Fibroblast of lung (primary cell): ENCODE measurements around the gene MICAL3. TPM values are rescaled to one million over a fixed set of nuclear protein-coding genes. Genes with fewer than 3 reads are reported as not detected.

Experiments
- DNase-seq, 2 donors: peaks; one replicate each; pipeline versions ENCODE4 v3.0.0 to v3.0.0-alpha.2; 2010; ENCODE audit warnings: low read depth in 2 of 2
- H2AFZ ChIP-seq: 2 replicates; pipeline ENCODE4 v1.5.1; 2012; ENCODE audit warnings: low read length, control low read depth, inconsistent platforms
- H3K27ac ChIP-seq: 2 replicates; pipeline ENCODE4 v1.5.1; 2011; ENCODE audit warnings: low read length, control low read depth; ENCODE audit not compliant: insufficient read depth
- H3K27me3 ChIP-seq: 2 replicates; pipeline ENCODE4 v1.5.1; 2011; ENCODE audit warnings: mild to moderate bottlenecking, low read length; ENCODE audit not compliant: control insufficient read depth, insufficient read depth
- H3K36me3 ChIP-seq: 2 replicates; pipeline ENCODE4 v1.5.1; 2011; ENCODE audit warnings: low read length; ENCODE audit not compliant: control insufficient read depth, insufficient read depth
- H3K4me1 ChIP-seq: 2 replicates; pipeline ENCODE4 v1.5.1; 2011; ENCODE audit warnings: low read length; ENCODE audit not compliant: control insufficient read depth, insufficient read depth; ENCODE audit errors: extremely low read depth
- H3K4me2 ChIP-seq: 2 replicates; pipeline ENCODE4 v1.5.1; 2011; ENCODE audit warnings: low read length, control low read depth; ENCODE audit not compliant: insufficient read depth; ENCODE audit errors: extremely low read depth
- H3K4me3 ChIP-seq, 4 experiments: fragments of 200-600 bp in 1 of 4; sonication (generic) in 1 of 4; replicated peaks in 1 of 4; 2 replicates each; pipeline ENCODE4 v1.5.1; 2011 to 2016; ENCODE audit warnings: low read length in 4 of 4, low read depth in 3 of 4, mild to moderate bottlenecking in 3 of 4, control low read depth in 2 of 4, inconsistent platforms in 1 of 4, mixed read lengths in 1 of 4; ENCODE audit not compliant: insufficient read depth in 1 of 4; ENCODE audit errors: control extremely low read depth in 1 of 4
- H3K79me2 ChIP-seq: 2 replicates; pipeline ENCODE4 v1.5.1; 2012; ENCODE audit warnings: mild to moderate bottlenecking, low read length, inconsistent platforms; ENCODE audit not compliant: control insufficient read depth, insufficient read depth
- H3K9ac ChIP-seq: 2 replicates; pipeline ENCODE4 v1.5.1; 2011; ENCODE audit warnings: mild to moderate bottlenecking, low read length, control low read depth; ENCODE audit not compliant: insufficient read depth
- H3K9me3 ChIP-seq: 2 replicates; pipeline ENCODE4 v1.5.1; 2012; ENCODE audit warnings: low read depth, low read length; ENCODE audit not compliant: control insufficient read depth, insufficient read depth
- H4K20me1 ChIP-seq: 2 replicates; pipeline ENCODE4 v1.5.1; 2011; ENCODE audit warnings: low read length; ENCODE audit not compliant: control insufficient read depth, insufficient read depth; ENCODE audit errors: extremely low read depth
- EZH2 ChIP-seq: IDR thresholded peaks from 2 replicates; pipeline ENCODE4 v1.5.1; 2012; ENCODE audit warnings: low read length, control low read depth, mild to moderate bottlenecking; ENCODE audit errors: missing control alignments
- polyA plus RNA-seq, 2 donors: library from polyadenylated mRNA; depleted of rRNA in 1 of 2; stranded (reverse) in 1 of 2; unstranded in 1 of 2; fragments of >200 nt; gene quantifications; 2 replicates each; pipeline ENCODE4 v1.2.1, GENCODE V29; 2011 to 2012; ENCODE audit warnings: missing spikeins in 1 of 2
- total RNA-seq: library from RNA; depleted of rRNA; stranded (reverse); fragments of >200 nt; gene quantifications from 2 replicates; pipeline ENCODE4 v1.2.1, GENCODE V29; 2014
- TF ChIP-seq, protein P1 (sequence below), 2 donors: IDR thresholded peaks in 1 of 2; conservative IDR thresholded peaks in 1 of 2; 1 replicate in 1 of 2; 2 replicates in 1 of 2; pipeline ENCODE4 v1.5.1; 2011 to 2012; ENCODE audit warnings: low read length in 2 of 2, control low read depth in 1 of 2, inconsistent platforms in 1 of 2, low read depth in 1 of 2, mild to moderate bottlenecking in 1 of 2

MICAL3 gene
- total and polyA plus RNA-seq, 2 donors (not counting 1 experiment from before 2014, with no cell fraction given), result 10.8 to 22.6 TPM

DNA sequence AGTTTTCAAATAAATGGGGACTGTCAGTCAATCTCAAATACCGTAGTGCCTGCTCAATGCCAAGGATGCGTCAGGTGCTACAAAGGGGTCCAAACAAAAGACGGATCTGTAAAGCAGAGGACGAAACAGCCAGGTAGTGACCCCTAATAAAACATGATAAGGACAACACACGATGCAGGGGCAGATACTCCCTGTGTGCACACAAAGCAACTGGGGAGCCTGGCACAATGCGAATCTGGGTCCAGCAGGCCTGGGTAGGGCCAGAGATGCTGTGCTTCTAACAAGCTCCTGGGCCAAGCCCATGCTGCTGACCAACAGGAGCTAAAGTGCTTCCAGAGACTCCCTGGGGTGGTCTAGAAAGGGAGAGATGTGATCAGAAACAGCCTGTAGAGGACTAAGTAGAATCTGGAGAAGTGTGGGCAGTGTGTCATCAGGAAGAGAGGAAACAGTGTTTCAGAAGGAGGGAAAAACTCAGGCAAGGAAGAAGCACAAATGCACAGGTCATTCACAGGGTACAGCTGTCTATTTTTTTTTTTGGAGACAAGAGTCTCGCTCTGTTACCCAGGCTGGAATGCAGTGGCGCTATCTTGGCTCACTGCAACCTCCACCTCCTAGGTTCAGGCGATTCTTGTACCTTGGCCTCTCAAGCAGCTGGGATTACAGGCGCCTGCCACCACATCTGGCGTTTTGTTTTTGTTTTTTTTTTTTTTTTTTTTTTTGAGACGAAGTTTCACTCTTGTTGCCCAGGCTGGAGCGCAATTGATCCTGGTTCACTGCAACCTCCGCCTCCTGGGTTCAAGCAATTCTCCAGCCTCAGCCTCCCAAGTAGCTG is 74.5 kb downstream of the MICAL3 start:
- Histone ChIP-seq H4K20me1 (no peaks in the 10 kb centered on the region), H3K79me2 (peaks cover 12% of the 10 kb centered on the region), H3K4me2 (no peak overlapping the region), H3K27me3 (no peaks in the 10 kb centered on the region), H2AFZ (no peak overlapping the region), H3K27ac (no peak overlapping the region), H3K4me3 (no peak overlapping the region), H3K9me3 (no peaks in the 10 kb centered on the region), H3K4me1 (peaks cover 4% of the 10 kb centered on the region), H3K9ac (no peak overlapping the region), H3K36me3 (no peaks in the 10 kb centered on the region)
- DNase-seq, result no peak
- TF ChIP-seq, protein P1, sequence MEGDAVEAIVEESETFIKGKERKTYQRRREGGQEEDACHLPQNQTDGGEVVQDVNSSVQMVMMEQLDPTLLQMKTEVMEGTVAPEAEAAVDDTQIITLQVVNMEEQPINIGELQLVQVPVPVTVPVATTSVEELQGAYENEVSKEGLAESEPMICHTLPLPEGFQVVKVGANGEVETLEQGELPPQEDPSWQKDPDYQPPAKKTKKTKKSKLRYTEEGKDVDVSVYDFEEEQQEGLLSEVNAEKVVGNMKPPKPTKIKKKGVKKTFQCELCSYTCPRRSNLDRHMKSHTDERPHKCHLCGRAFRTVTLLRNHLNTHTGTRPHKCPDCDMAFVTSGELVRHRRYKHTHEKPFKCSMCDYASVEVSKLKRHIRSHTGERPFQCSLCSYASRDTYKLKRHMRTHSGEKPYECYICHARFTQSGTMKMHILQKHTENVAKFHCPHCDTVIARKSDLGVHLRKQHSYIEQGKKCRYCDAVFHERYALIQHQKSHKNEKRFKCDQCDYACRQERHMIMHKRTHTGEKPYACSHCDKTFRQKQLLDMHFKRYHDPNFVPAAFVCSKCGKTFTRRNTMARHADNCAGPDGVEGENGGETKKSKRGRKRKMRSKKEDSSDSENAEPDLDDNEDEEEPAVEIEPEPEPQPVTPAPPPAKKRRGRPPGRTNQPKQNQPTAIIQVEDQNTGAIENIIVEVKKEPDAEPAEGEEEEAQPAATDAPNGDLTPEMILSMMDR (conservative IDR thresholded peaks at IDR 0.05 in 1 of 2, IDR thresholded peaks at IDR 0.05 in 1 of 2; ENCODE audit: low read depth in 1 of 2, low read length in 2 of 2), result no peak
- TF ChIP-seq EZH2, result no peak

- no peaks in the 10 kb centered on the region for H3K36me3 ChIP-seq
- no peaks in the 10 kb centered on the region for H3K27me3 ChIP-seq
- peaks cover 4% of the 10 kb centered on the region for H3K4me1 ChIP-seq
- TF ChIP-seq, protein P1 (conservative IDR thresholded peaks at IDR 0.05 in 1 of 2, IDR thresholded peaks at IDR 0.05 in 1 of 2; ENCODE audit: low read depth in 1 of 2, low read length in 2 of 2), result no peak
- TF ChIP-seq EZH2, result no peak
- H2AFZ ChIP-seq, result no peak overlapping the region
- H3K9me3 ChIP-seq, result no peaks in the 10 kb centered on the region
- H3K27ac ChIP-seq, result no peak overlapping the region
- no peak for DNase-seq
- no peaks in the 10 kb centered on the region for H4K20me1 ChIP-seq
- no peak overlapping the region for H3K9ac ChIP-seq
- H3K4me2 ChIP-seq, result no peak overlapping the region
- H3K4me3 ChIP-seq, result no peak overlapping the region
- peaks cover 12% of the 10 kb centered on the region for H3K79me2 ChIP-seq
Measured at GRCh38 chr22:17948101-17948500, 76.3 kb downstream of the MICAL3 start.

DNA sequence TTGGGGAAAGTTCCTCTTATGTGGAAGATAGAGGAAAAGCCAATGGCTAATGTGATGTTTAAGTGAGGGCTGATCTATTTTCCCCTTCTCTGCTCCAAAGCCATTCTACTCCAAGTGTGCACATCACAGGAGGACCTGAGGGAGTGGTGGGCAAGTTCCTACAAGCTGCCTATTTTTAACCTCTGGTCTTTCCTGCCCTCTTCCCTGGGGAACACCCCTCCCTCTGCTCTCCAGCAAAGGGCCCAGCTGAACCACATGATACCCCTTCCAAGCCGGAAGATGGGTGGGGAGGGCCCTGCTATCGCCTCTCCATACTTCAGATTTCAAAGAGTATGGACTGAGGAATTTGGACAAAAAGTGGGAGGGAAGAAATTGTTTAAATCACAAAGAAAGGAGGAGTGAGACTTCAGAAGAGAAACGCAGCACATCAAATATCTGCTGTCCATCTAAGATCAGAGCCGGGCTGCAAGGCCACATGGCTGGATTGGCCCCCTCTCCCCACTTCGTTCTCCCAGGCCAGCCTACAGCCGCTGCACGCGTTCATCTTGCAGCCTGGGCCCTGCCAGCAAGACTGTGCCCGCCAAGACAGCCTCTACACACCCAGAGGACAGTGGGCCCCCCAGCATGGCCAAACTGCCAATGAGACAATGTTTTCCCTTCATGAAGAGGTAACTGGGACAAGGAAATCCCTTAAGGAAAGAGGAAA is 77.5 kb downstream of the MICAL3 start:
- Histone ChIP-seq H3K27me3 (no peaks in the 10 kb centered on the region), H3K4me1 (peaks cover 4% of the 10 kb centered on the region), H3K9me3 (no peaks in the 10 kb centered on the region), H3K79me2 (peaks cover 7% of the 10 kb centered on the region), H3K36me3 (no peaks in the 10 kb centered on the region), H3K4me3 (no peak overlapping the region), H2AFZ (no peak overlapping the region), H3K9ac (no peak overlapping the region), H4K20me1 (no peaks in the 10 kb centered on the region), H3K4me2 (no peak overlapping the region), H3K27ac (no peak overlapping the region)
- no peak for DNase-seq
- TF ChIP-seq, protein P1 (conservative IDR thresholded peaks at IDR 0.05 in 1 of 2, IDR thresholded peaks at IDR 0.05 in 1 of 2; ENCODE audit: low read depth in 1 of 2, low read length in 2 of 2), result no peak
- no peak for TF ChIP-seq EZH2
